Gastroesophageal sphincter (tissue), 3 donors: ENCODE data around the gene PATJ.

Experiments used
- CTCF ChIP-seq, 4 experiments: fragments of 200-600 bp in 2 of 4; fragments of 450-650 bp in 2 of 4; sonication (generic) in 1 of 4; IDR thresholded peaks; one replicate each; pipeline ENCODE4 v1.5.1; 2017 to 2019; ENCODE audit warnings: antibody characterized with exemption in 4 of 4, mild to moderate bottlenecking in 2 of 4, moderate library complexity in 2 of 4
- EP300 ChIP-seq: sonication (generic); formaldehyde crosslinking; IDR thresholded peaks from one replicate; pipeline ENCODE4 v1.6.1; 2017; ENCODE audit warnings: antibody characterized with exemption, mild to moderate bottlenecking
- POLR2A ChIP-seq, 2 donors: fragments of 450-650 bp; IDR thresholded peaks; one replicate each; pipeline ENCODE4 v1.6.1; 2017; ENCODE audit warnings: antibody characterized with exemption in 2 of 2, mild to moderate bottlenecking in 2 of 2, moderate library complexity in 1 of 2
- POLR2AphosphoS5 ChIP-seq: sonication (generic); formaldehyde crosslinking; IDR thresholded peaks from one replicate; pipeline ENCODE4 v1.6.1; 2017; ENCODE audit warnings: antibody characterized with exemption

- TF ChIP-seq POLR2A (IDR thresholded peaks at IDR 0.05) (no peak), CTCF (IDR thresholded peaks at IDR 0.05) (no peak), POLR2AphosphoS5 (no peak), EP300 (no peak)
Observed at GRCh38 chr1:62212411-62212810, 470.1 kb downstream of the PATJ start.
